H1 (cell line): ENCODE results near the gene MSANTD3. TPM values are rescaled to one million over a fixed set of nuclear protein-coding genes. Genes with fewer than 3 reads are reported as not detected.

Experiments used
- CTCF ChIA-PET: fragments of 300-600 bp; sonication (Branson Sonifier 250); formaldehyde crosslinking; loops from one replicate; lab custom pipeline; 2021; ENCODE audit not compliant: partially characterized antibody; lab: Charles Lee
- POLR2A ChIA-PET: fragments of 300-600 bp; sonication (Branson Sonifier 250); formaldehyde crosslinking; loops from one replicate; lab custom pipeline; 2021; ENCODE audit warnings: inconsistent platforms; ENCODE audit not compliant: partially characterized antibody; lab: Charles Lee
- DNase-seq, 2 experiments: peaks; one replicate each; pipeline versions ENCODE4 v3.0.0 to v3.0.0-alpha.2; 2010 to 2022; ENCODE audit warnings: low spot score in 2 of 2, low read depth in 1 of 2, mixed read lengths in 1 of 2
- FAIRE-seq: peaks from 2 replicates; lab custom pipeline; 2011; peaks lifted over from hg19 to GRCh38; lab: Jason Lieb, UNC
- H2AFZ ChIP-seq: 2 replicates; pipeline ENCODE4 v1.8.1; 2012; ENCODE audit warnings: low read length, inconsistent platforms
- H2AK5ac ChIP-seq: 2 replicates; pipeline ENCODE4 v1.6.1; 2013; ENCODE audit warnings: low read depth, low read length
- H2BK120ac ChIP-seq: replicated peaks from 2 replicates; pipeline ENCODE3; 2013; ENCODE audit warnings: low read depth, low read length, inconsistent platforms
- H2BK12ac ChIP-seq: 2 replicates; pipeline ENCODE4 v1.6.1; 2013; ENCODE audit warnings: low read depth, low read length
- H2BK15ac ChIP-seq: 2 replicates; pipeline ENCODE4 v1.6.1; 2013; ENCODE audit warnings: low read length
- H2BK20ac ChIP-seq: 2 replicates; pipeline ENCODE4 v1.6.1; 2013; ENCODE audit warnings: low read length
- H2BK5ac ChIP-seq: 2 replicates; pipeline ENCODE4 v1.6.1; 2013; ENCODE audit warnings: low read depth, low read length
- H3K14ac ChIP-seq: 2 replicates; pipeline ENCODE4 v1.6.1; 2013; ENCODE audit warnings: inconsistent platforms; ENCODE audit not compliant: insufficient read length
- H3K18ac ChIP-seq: 2 replicates; pipeline ENCODE4 v1.6.1; 2013; ENCODE audit warnings: low read length; ENCODE audit errors: extremely low read depth
- H3K23ac ChIP-seq: 2 replicates; pipeline ENCODE4 v1.6.1; 2013; ENCODE audit warnings: inconsistent platforms; ENCODE audit not compliant: insufficient read length
- H3K23me2 ChIP-seq: 2 replicates; pipeline ENCODE4 v1.6.1; 2013; ENCODE audit warnings: low read depth, low read length
- H3K27ac ChIP-seq: 2 replicates; pipeline ENCODE4 v1.6.1; 2011; ENCODE audit warnings: low read depth, low read length, inconsistent platforms
- H3K27me3 ChIP-seq, 4 experiments: replicated peaks in 1 of 4; 1 replicate in 1 of 4; 2 replicates in 3 of 4; pipeline versions ENCODE4 v1.6.1 to v1.8.1; 2011 to 2013; ENCODE audit warnings: low read length in 3 of 4, mild to moderate bottlenecking in 3 of 4, inconsistent platforms in 2 of 4, mixed read lengths in 2 of 4, moderate library complexity in 1 of 4; ENCODE audit not compliant: control insufficient read depth in 3 of 4, insufficient read depth in 3 of 4; ENCODE audit errors: extremely low read depth in 1 of 4
- H3K36me3 ChIP-seq, 4 experiments: 2 replicates each; pipeline versions ENCODE4 v1.6.1 to v1.8.1; 2011 to 2013; ENCODE audit warnings: mild to moderate bottlenecking in 4 of 4, low read length in 3 of 4, moderate library complexity in 2 of 4, control low read depth in 1 of 4, inconsistent platforms in 1 of 4; ENCODE audit not compliant: insufficient read depth in 4 of 4, control insufficient read depth in 2 of 4
- H3K4ac ChIP-seq: replicated peaks from 2 replicates; pipeline ENCODE3; 2013; ENCODE audit warnings: low read length, low read depth, mixed read lengths, inconsistent platforms; ENCODE audit not compliant: insufficient read length
- H3K4me1 ChIP-seq, 4 experiments: replicated peaks in 1 of 4; 1 replicate in 1 of 4; 2 replicates in 3 of 4; pipeline versions ENCODE4 v1.6.1 to v1.8.1; 2011 to 2013; ENCODE audit warnings: low read length in 3 of 4, inconsistent platforms in 2 of 4, mixed read lengths in 1 of 4; ENCODE audit not compliant: insufficient read depth in 4 of 4, control insufficient read depth in 3 of 4
- H3K4me2 ChIP-seq, 2 experiments: 2 replicates each; pipeline versions ENCODE4 v1.6.1 to v1.8.1; 2011 to 2013; ENCODE audit warnings: low read depth in 2 of 2, low read length in 2 of 2, control low read depth in 1 of 2, inconsistent platforms in 1 of 2, mild to moderate bottlenecking in 1 of 2; ENCODE audit not compliant: insufficient read depth in 1 of 2
- H3K4me3 ChIP-seq, 4 experiments: fragments of 200-600, 300-600 bp in 1 of 4; sonication (generic), shearing (Covaris generic), sonication (Bioruptor Twin) in 1 of 4; 2 replicates each; pipeline versions ENCODE4 v1.5.1 to v1.8.1; 2011 to 2016; ENCODE audit warnings: low read length in 4 of 4, low read depth in 3 of 4, control low read depth in 2 of 4, inconsistent platforms in 2 of 4, mild to moderate bottlenecking in 2 of 4, mixed read lengths in 1 of 4, moderate library complexity in 1 of 4; ENCODE audit not compliant: insufficient read depth in 2 of 4; ENCODE audit errors: extremely low read depth in 1 of 4
- H3K56ac ChIP-seq: replicated peaks from 2 replicates; pipeline ENCODE3; 2013; ENCODE audit warnings: low read depth, mild to moderate bottlenecking, mixed read lengths, low read length, inconsistent platforms; ENCODE audit not compliant: insufficient read length
- H3K79me1 ChIP-seq: 2 replicates; pipeline ENCODE4 v1.6.1; 2013; ENCODE audit warnings: low read depth, low read length, control low read depth
- H3K79me2 ChIP-seq, 2 experiments: 2 replicates each; pipeline versions ENCODE4 v1.6.1 to v1.8.1; 2012 to 2013; ENCODE audit warnings: low read length in 2 of 2, mild to moderate bottlenecking in 2 of 2, inconsistent platforms in 1 of 2; ENCODE audit not compliant: insufficient read depth in 2 of 2, control insufficient read depth in 1 of 2
- H3K9ac ChIP-seq, 4 experiments: replicated peaks in 1 of 4; 1 replicate in 1 of 4; 2 replicates in 3 of 4; pipeline versions ENCODE4 v1.6.1 to v1.8.1; 2011 to 2013; ENCODE audit warnings: low read depth in 3 of 4, low read length in 3 of 4, control low read depth in 2 of 4, mild to moderate bottlenecking in 2 of 4, moderate library complexity in 2 of 4, inconsistent platforms in 1 of 4; ENCODE audit errors: extremely low read depth in 1 of 4
- H3K9me3 ChIP-seq, 2 experiments: 2 replicates each; pipeline versions ENCODE4 v1.6.1 to v1.8.1; 2012 to 2013; ENCODE audit warnings: mild to moderate bottlenecking in 2 of 2, moderate library complexity in 2 of 2, control low read depth in 1 of 2, inconsistent platforms in 1 of 2, low read depth in 1 of 2, low read length in 1 of 2, mixed read lengths in 1 of 2; ENCODE audit not compliant: insufficient read depth in 2 of 2
- H4K20me1 ChIP-seq, 2 experiments: replicated peaks in 1 of 2; 2 replicates each; pipeline versions ENCODE3 to v1.8.1; 2011 to 2013; ENCODE audit warnings: inconsistent platforms in 2 of 2, low read length in 2 of 2, mild to moderate bottlenecking in 1 of 2; ENCODE audit not compliant: insufficient read depth in 2 of 2, control insufficient read depth in 1 of 2
- H4K5ac ChIP-seq: 2 replicates; pipeline ENCODE4 v1.6.1; 2013; ENCODE audit warnings: low read length, low read depth, mixed read lengths, inconsistent platforms; ENCODE audit not compliant: insufficient read length
- H4K8ac ChIP-seq: 2 replicates; pipeline ENCODE4 v1.8.0; 2013; ENCODE audit warnings: mild to moderate bottlenecking, moderate library complexity, low read length, inconsistent platforms; ENCODE audit not compliant: insufficient read depth; ENCODE audit errors: extremely low read depth
- H4K91ac ChIP-seq: replicated peaks from 2 replicates; pipeline ENCODE3; 2013; ENCODE audit warnings: low read length, mixed read lengths, inconsistent platforms; ENCODE audit not compliant: insufficient read length
- CBX8 ChIP-seq: fragments of 300-800, 300-1000 bp; sonication (generic); IDR thresholded peaks from 2 replicates; pipeline ENCODE4 v1.7.1; 2016; ENCODE audit warnings: low read depth, low read length, borderline replicate concordance
- CHD1 ChIP-seq: IDR thresholded peaks from 2 replicates; pipeline ENCODE4 v1.6.1; 2012; ENCODE audit warnings: low read depth, low read length, improper control_type of control experiment
- EGR1 ChIP-seq: IDR thresholded peaks from 2 replicates; pipeline ENCODE4 v1.6.1; 2011; ENCODE audit warnings: low read depth, low read length, borderline replicate concordance
- GTF2F1 ChIP-seq: IDR thresholded peaks from 2 replicates; pipeline ENCODE4 v1.6.1; 2012; ENCODE audit warnings: low read depth, low read length, improper control_type of control experiment, borderline replicate concordance
- SP1 ChIP-seq: IDR thresholded peaks from 2 replicates; pipeline ENCODE4 v1.6.1; 2011; ENCODE audit warnings: low read depth, low read length
- WGBS, 2 experiments: shearing (Covaris generic) in 1 of 2; methylation state at CpG; one replicate each; pipeline versions ENCODE4 v1.1.6 to v1.1.7; 2013 to 2015; ENCODE audit warnings: low lambda C conversion rate in 2 of 2, mixed read lengths in 2 of 2, inconsistent platforms in 1 of 2, low coverage in 1 of 2, missing lambda C conversion rate in 1 of 2; ENCODE audit not compliant: insufficient replicate concordance in 2 of 2, insufficient coverage in 1 of 2, insufficient read length in 1 of 2; ENCODE audit errors: extremely low coverage in 1 of 2, missing lambda C conversion rate in 1 of 2; 5-methylcytosine and 5-hydroxymethylcytosine counted together
- polyA plus RNA-seq, 7 experiments: library from polyadenylated mRNA; depleted of rRNA in 3 of 7; stranded (reverse) in 5 of 7; unstranded in 2 of 7; fragments of >200 nt in 5 of 7; fragments of 200-250 nt in 2 of 7; gene quantifications; 1 replicate in 5 of 7; 2 replicates in 1 of 7; 4 replicates in 1 of 7; pipeline versions ENCODE4 v1.2.1 to v1.2.3, GENCODE V29; 2011 to 2013; ENCODE audit warnings: missing spikeins in 2 of 7, mixed read lengths in 2 of 7
- total RNA-seq: library from RNA; stranded (reverse); fragmentation: NEBNext Ultra II Directional; extraction: Animal tissue kit (Norgen Biotek cat#: 25700); gene quantifications from 2 replicates; pipeline ENCODE4 v1.2.1, GENCODE V29; 2021

Gene MSANTD3
- total and polyA plus RNA-seq, 2 of the 8 experiments (the other 6 are each of a cell fraction or from before 2014, with no cell fraction given), result 12.0 to 41.3 TPM

DNA sequence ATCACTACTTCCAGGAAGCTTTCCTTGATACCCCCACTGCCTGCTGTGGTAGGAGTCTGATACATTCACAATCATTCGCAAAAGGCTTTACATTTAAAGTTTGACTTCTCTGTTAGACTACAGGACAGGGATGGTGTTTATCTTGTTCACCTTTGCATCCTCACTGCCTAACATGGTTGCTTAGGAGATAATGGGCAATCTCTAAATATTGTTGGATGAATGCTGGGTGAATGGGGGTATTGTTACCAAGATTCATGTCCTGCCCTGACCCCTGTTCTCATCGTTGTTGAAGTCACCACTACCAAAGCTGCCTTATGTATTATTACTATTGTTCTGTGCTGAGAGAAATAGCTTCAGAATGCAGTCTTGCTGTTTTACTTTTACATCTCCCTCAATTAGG, 38.3 kb downstream of the MSANTD3 start:
- H3K79me1 ChIP-seq, result no peaks in the 10 kb centered on the region
- no peaks in the 10 kb centered on the region for H3K9me3 ChIP-seq
- no peak overlapping the region for H3K56ac ChIP-seq
- H3K36me3 ChIP-seq, result no peaks in the 10 kb centered on the region
- no peak overlapping the region for H2BK15ac ChIP-seq
- DNase-seq (no peak), FAIRE-seq (no peak)
- no peak overlapping the region for H2BK12ac ChIP-seq
- TF ChIP-seq SP1, result no peak
- no peak for TF ChIP-seq CBX8
- no peak for TF ChIP-seq CHD1
- TF ChIP-seq GTF2F1, result no peak
- no peak for TF ChIP-seq EGR1
- no peak overlapping the region for H4K5ac ChIP-seq
- H4K91ac ChIP-seq, result no peak overlapping the region
- H3K23me2 ChIP-seq, result no peaks in the 10 kb centered on the region
- no peak overlapping the region for H3K4me2 ChIP-seq
- H4K8ac ChIP-seq, result no peak overlapping the region
- H3K4me1 ChIP-seq, result peaks cover 0 to 6% (median 2%) of the 10 kb centered on the region in 4 experiments; a peak in 3 of 7 replicates
- CTCF ChIA-PET, result interaction anchor here (1.3 to 3.0 kb wide), 5 partner anchors 12 to 141 kb away, joined by 3 to 13 read pairs (median 4); partner anchors contain the start of gene TEX10
- H3K27me3 ChIP-seq, result no peaks in the 10 kb centered on the region
- H2BK120ac ChIP-seq, result no peak overlapping the region
- no peak overlapping the region for H3K18ac ChIP-seq
- H3K79me2 ChIP-seq, result no peaks in the 10 kb centered on the region
- H4K20me1 ChIP-seq, result no peaks in the 10 kb centered on the region
- no peak overlapping the region for H2AFZ ChIP-seq
- H3K23ac ChIP-seq, result no peak overlapping the region
- no peak overlapping the region for H3K27ac ChIP-seq
- 87% methylated on average over 2 of the region's 2 CpGs; no CpG with 5 or more reads in 1 of the 2 experiments for WGBS, 2 experiments
- no peak overlapping the region for H3K14ac ChIP-seq
- H3K4me3 ChIP-seq, result no peak overlapping the region
- H2BK20ac ChIP-seq, result no peak overlapping the region
- no peak overlapping the region for H3K9ac ChIP-seq
- H2AK5ac ChIP-seq, result no peak overlapping the region
- POLR2A ChIA-PET, result interaction anchor here (0.9 to 2.0 kb wide), 2 partner anchors 16 to 38 kb away, joined by 5 to 6 read pairs; partner anchors contain the start of gene MSANTD3
- H2BK5ac ChIP-seq, result no peak overlapping the region
- H3K4ac ChIP-seq, result no peak overlapping the region
